Right atrium auricular region (tissue), 2 donors: ENCODE data around the gene EFCAB6. TPM values are rescaled to one million over a fixed set of nuclear protein-coding genes. Genes with fewer than 3 reads are reported as not detected.

Source experiments
- DNase-seq: peaks from one replicate; pipeline ENCODE4 v3.0.0-alpha.2; 2019; ENCODE audit warnings: low spot score
- H3K27ac ChIP-seq, 2 donors: fragments of 200-600 bp; sonication (generic); 1 replicate in 1 of 2; 2 replicates in 1 of 2; pipeline ENCODE4 v1.5.1; 2016 to 2019
- H3K27me3 ChIP-seq, 2 donors: fragments of 200-600 bp; sonication (generic); one replicate each; pipeline versions ENCODE4 v1.5.1 to v1.6.0; 2017 to 2019
- H3K36me3 ChIP-seq: fragments of 200-600 bp; sonication (generic); one replicate; pipeline ENCODE4 v1.5.1; 2016
- H3K4me1 ChIP-seq, 2 donors: fragments of 200-600 bp; sonication (generic); one replicate each; pipeline versions ENCODE4 v1.5.1 to v1.6.0; 2017 to 2019
- H3K4me3 ChIP-seq, 2 donors: fragments of 200-600 bp; sonication (generic); 1 replicate in 1 of 2; 2 replicates in 1 of 2; pipeline ENCODE4 v1.5.1; 2017 to 2019; ENCODE audit warnings: mild to moderate bottlenecking in 1 of 2, moderate library complexity in 1 of 2
- H3K9me3 ChIP-seq, 2 donors: fragments of 200-600 bp; sonication (generic); one replicate each; pipeline ENCODE4 v1.5.1; 2019
- CTCF ChIP-seq, 2 donors: fragments of 200-600 bp; sonication (generic); IDR thresholded peaks; one replicate each; pipeline ENCODE4 v1.5.1; 2019; ENCODE audit warnings: antibody characterized with exemption in 2 of 2
- total RNA-seq, 2 donors: library from RNA; depleted of rRNA; stranded (reverse); fragments of >200 nt; gene quantifications; one replicate each; pipeline ENCODE4 v1.1.0, GENCODE V29; 2016

Gene EFCAB6
- total RNA-seq, 2 donors from 2014 or later, result 1.5 TPM

GRCh38 chr22:43509337-43509736 lies 302.8 kb downstream of the EFCAB6 start:
- DNase-seq, result no peak
- Histone ChIP-seq H3K27ac (no peak overlapping the region), H3K4me1 (no peaks in the 10 kb centered on the region), H3K27me3 (no peaks in the 10 kb centered on the region), H3K36me3 (no peaks in the 10 kb centered on the region), H3K4me3 (no peak overlapping the region), H3K9me3 (no peaks in the 10 kb centered on the region)
- TF ChIP-seq CTCF (IDR thresholded peaks at IDR 0.05), result no peak

- no peaks in the 10 kb centered on the region for H3K9me3 ChIP-seq
- no peaks in the 10 kb centered on the region for H3K27me3 ChIP-seq
- no peak for TF ChIP-seq CTCF (IDR thresholded peaks at IDR 0.05)
- H3K36me3 ChIP-seq, result no peaks in the 10 kb centered on the region
- no peaks in the 10 kb centered on the region for H3K4me1 ChIP-seq
- no peak for DNase-seq
- no peak overlapping the region for H3K4me3 ChIP-seq
- H3K27ac ChIP-seq, result no peak overlapping the region
These were observed 303.6 kb downstream of the EFCAB6 start for GRCh38 chr22:43508489-43508888.

- H3K36me3 ChIP-seq, result no peaks in the 10 kb centered on the region
- no peaks in the 10 kb centered on the region for H3K9me3 ChIP-seq
- DNase-seq, result no peak
- H3K4me1 ChIP-seq, result no peaks in the 10 kb centered on the region
- no peaks in the 10 kb centered on the region for H3K27me3 ChIP-seq
- H3K27ac ChIP-seq, result no peak overlapping the region
- no peak for TF ChIP-seq CTCF (IDR thresholded peaks at IDR 0.05)
- no peak overlapping the region for H3K4me3 ChIP-seq
These were observed 304.9 kb downstream of the EFCAB6 start for GRCh38 chr22:43507235-43507634.

- H3K4me3 ChIP-seq, result no peak overlapping the region
- H3K4me1 ChIP-seq, result no peaks in the 10 kb centered on the region
- H3K9me3 ChIP-seq, result no peaks in the 10 kb centered on the region
- H3K27ac ChIP-seq, result no peak overlapping the region
- DNase-seq, result no peak
- no peak for TF ChIP-seq CTCF (IDR thresholded peaks at IDR 0.05)
- H3K36me3 ChIP-seq, result no peaks in the 10 kb centered on the region
- no peaks in the 10 kb centered on the region for H3K27me3 ChIP-seq
These were observed 305.6 kb downstream of the EFCAB6 start for GRCh38 chr22:43506487-43506886.

GRCh38 chr22:43505896-43506295 lies 306.2 kb downstream of the EFCAB6 start:
- no peaks in the 10 kb centered on the region for H3K27me3 ChIP-seq
- H3K36me3 ChIP-seq, result no peaks in the 10 kb centered on the region
- no peak for DNase-seq
- H3K4me3 ChIP-seq, result no peak overlapping the region
- H3K27ac ChIP-seq, result no peak overlapping the region
- no peak for TF ChIP-seq CTCF (IDR thresholded peaks at IDR 0.05)
- no peaks in the 10 kb centered on the region for H3K9me3 ChIP-seq
- H3K4me1 ChIP-seq, result no peaks in the 10 kb centered on the region

GRCh38 chr22:43505423-43505822 lies 306.7 kb downstream of the EFCAB6 start:
- Histone ChIP-seq H3K27me3 (no peaks in the 10 kb centered on the region), H3K4me1 (no peaks in the 10 kb centered on the region), H3K4me3 (no peak overlapping the region), H3K36me3 (no peaks in the 10 kb centered on the region), H3K9me3 (no peaks in the 10 kb centered on the region), H3K27ac (no peak overlapping the region)
- DNase-seq, result no peak
- TF ChIP-seq CTCF (IDR thresholded peaks at IDR 0.05), result no peak
